Astrocyte of the cerebellum (primary cell): Measurements from ENCODE around the gene TSPO2.
A peak's percentile ranks its signal among the peaks of the same experiment; 100 is the strongest.

Source experiments
- DNase-seq: peaks from one replicate; pipeline ENCODE4 v3.0.0-alpha.2; 2011; ENCODE audit warnings: low read depth
- H3K4me3 ChIP-seq: 2 replicates; pipeline ENCODE4 v1.5.1; 2011; ENCODE audit warnings: mild to moderate bottlenecking, low read depth, low read length, moderate library complexity
- CTCF ChIP-seq: IDR thresholded peaks from 2 replicates; pipeline ENCODE4 v1.5.1; 2012; ENCODE audit warnings: low read length, low read depth, moderate library complexity, mild to moderate bottlenecking; ENCODE audit errors: missing control alignments
- in situ Hi-C: cut with HindIII; loops from 2 replicates; pipeline ENCODE4 v1.10.0; 2017; ENCODE audit warnings: low sequenced_read_pairs

TSPO2 gene

GRCh38 chr6:41063884-41064285 is 21.6 kb downstream of the TSPO2 start:
- no peak for DNase-seq
- H3K4me3 ChIP-seq = no peak overlapping the region
- in situ Hi-C loops = loop anchor here (25.0 kb wide), 1 partner anchor 1702 kb away; no protein-coding TSS in a partner anchor
- TF ChIP-seq CTCF = no peak

GRCh38 chr6:41064841-41065240 is 22.6 kb downstream of the TSPO2 start:
- in situ Hi-C loops = loop anchor here (25.0 kb wide), 1 partner anchor 1703 kb away; no protein-coding TSS in a partner anchor
- no peak for TF ChIP-seq CTCF
- no peak for DNase-seq
- H3K4me3 ChIP-seq = no peak overlapping the region

GRCh38 chr6:41065550-41066026 is 23.3 kb downstream of the TSPO2 start:
- no peak for DNase-seq
- in situ Hi-C loops = loop anchor here (25.0 kb wide), 1 partner anchor 1703 kb away; no protein-coding TSS in a partner anchor
- TF ChIP-seq CTCF = no peak
- H3K4me3 ChIP-seq = no peak overlapping the region

GRCh38 chr6:41066867-41067304 is 24.6 kb downstream of the TSPO2 start:
- peak; percentile 76 for DNase-seq
- in situ Hi-C loops = loop anchor here (25.0 kb wide), 1 partner anchor 1705 kb away; no protein-coding TSS in a partner anchor
- TF ChIP-seq CTCF = peak; percentile 78
- no peak overlapping the region for H3K4me3 ChIP-seq

- DNase-seq = no peak
Observed at GRCh38 chr6:41071501-41071922, 29.2 kb downstream of the TSPO2 start.

More at GRCh38 chr6:41071501-41071922, 29.2 kb downstream of the TSPO2 start:
- TF ChIP-seq CTCF = no peak
- in situ Hi-C loops = loop anchor here (25.0 kb wide), 1 partner anchor 1709 kb away; no protein-coding TSS in a partner anchor
- H3K4me3 ChIP-seq = peak overlapping the region; percentile 88
